Smooth muscle cell (in vitro differentiated cells): ENCODE results near the gene TNPO1. TPM values are rescaled to one million over a fixed set of nuclear protein-coding genes. Genes with fewer than 3 reads are reported as not detected.

Source experiments
- DNase-seq: peaks from one replicate; lab custom pipeline; 2025; ENCODE audit not compliant: unreplicated experiment; lab: John Stamatoyannopoulos, UW
- H2AFZ ChIP-seq: fragments of 200-600 bp; sonication (generic); 2 replicates; pipeline ENCODE4 v1.6.0; 2016; ENCODE audit warnings: antibody characterized with exemption, low read depth, mild to moderate bottlenecking
- H3F3A ChIP-seq: fragments of 200-600 bp; sonication (generic); 2 replicates; pipeline ENCODE4 v1.6.0; 2017; ENCODE audit warnings: antibody characterized with exemption, low read depth
- H3K27ac ChIP-seq: fragments of 200-600 bp; sonication (generic); 2 replicates; pipeline ENCODE4 v1.5.1; 2016; ENCODE audit warnings: low read depth, mild to moderate bottlenecking
- H3K27me3 ChIP-seq: fragments of 200-600 bp; sonication (generic); 2 replicates; pipeline ENCODE4 v1.6.1; 2016; ENCODE audit warnings: low read depth, mild to moderate bottlenecking
- H3K36me3 ChIP-seq: fragments of 200-600 bp; sonication (generic); 2 replicates; pipeline ENCODE4 v1.5.1; 2016; ENCODE audit warnings: low read depth
- H3K4me1 ChIP-seq: fragments of 200-600 bp; sonication (generic); 2 replicates; pipeline ENCODE4 v1.5.1; 2016; ENCODE audit warnings: low read depth
- H3K4me2 ChIP-seq: fragments of 200-600 bp; sonication (generic); 2 replicates; pipeline ENCODE4 v1.6.0; 2016; ENCODE audit warnings: mild to moderate bottlenecking
- H3K4me3 ChIP-seq: fragments of 200-600 bp; sonication (generic); 2 replicates; pipeline ENCODE4 v1.5.1; 2016; ENCODE audit warnings: mild to moderate bottlenecking
- H3K79me2 ChIP-seq: fragments of 200-600 bp; sonication (generic); 2 replicates; pipeline ENCODE4 v1.6.0; 2016; ENCODE audit warnings: low read depth, mild to moderate bottlenecking
- H3K9ac ChIP-seq: fragments of 200-600 bp; sonication (generic); 2 replicates; pipeline ENCODE4 v1.6.0; 2016; ENCODE audit warnings: low read depth
- H3K9me3 ChIP-seq: fragments of 200-600 bp; sonication (generic); replicated peaks from 2 replicates; pipeline ENCODE4 v1.5.1; 2016; ENCODE audit warnings: low read depth
- H4K20me1 ChIP-seq: fragments of 200-600 bp; sonication (generic); 2 replicates; pipeline ENCODE4 v1.6.0; 2016; ENCODE audit warnings: low read depth
- CTCF ChIP-seq: fragments of 200-600 bp; sonication (generic); IDR thresholded peaks from 2 replicates; pipeline ENCODE4 v1.5.1; 2017; ENCODE audit warnings: borderline replicate concordance, mild to moderate bottlenecking, antibody characterized with exemption; ENCODE audit not compliant: insufficient read depth, poor library complexity, severe bottlenecking
- WGBS: methylation state at CpG from one replicate; pipeline ENCODE4 v1.1.7; 2016; ENCODE audit warnings: low lambda C conversion rate; 5-methylcytosine and 5-hydroxymethylcytosine counted together
- polyA plus RNA-seq: library from polyadenylated mRNA; unstranded; fragments of >200 nt; fragmentation: Nextera tagmentation; extraction: Ambion mirVana; gene quantifications from 2 replicates; pipeline ENCODE4 v1.2.1, GENCODE V29; 2016
- total RNA-seq: library from RNA; depleted of rRNA; stranded (reverse); fragments of >200 nt; gene quantifications from 2 replicates; pipeline ENCODE4 v1.2.3, GENCODE V29; 2014

TNPO1 gene
- total and polyA plus RNA-seq, 2 experiments from 2014 or later = 62.7 to 182 TPM

GRCh38 chr5:72812488-72812887 lies 4.0 kb upstream of the TNPO1 start:
- H3K27me3 ChIP-seq = no peaks in the 10 kb centered on the region
- DNase-seq = no peak
- H3K9ac ChIP-seq = no peak overlapping the region
- TF ChIP-seq CTCF = no peak
- WGBS = 100% methylated on average over 1 of the region's 1 CpG
- H3F3A ChIP-seq = peaks cover 16% of the 10 kb centered on the region
- no peak overlapping the region for H3K4me3 ChIP-seq
- no peaks in the 10 kb centered on the region for H4K20me1 ChIP-seq
- H3K4me2 ChIP-seq = no peak overlapping the region
- H2AFZ ChIP-seq = no peak overlapping the region
- H3K79me2 ChIP-seq = peaks cover 3% of the 10 kb centered on the region
- H3K4me1 ChIP-seq = peaks cover 17% of the 10 kb centered on the region
- H3K36me3 ChIP-seq = no peaks in the 10 kb centered on the region
- no peaks in the 10 kb centered on the region for H3K9me3 ChIP-seq
- no peak overlapping the region for H3K27ac ChIP-seq

GRCh38 chr5:72814104-72814503 lies 2.4 kb upstream of the TNPO1 start:
- Histone ChIP-seq H3K4me2 (no peak overlapping the region), H3K36me3 (no peaks in the 10 kb centered on the region), H3K9me3 (no peaks in the 10 kb centered on the region), H3F3A (peaks cover 16% of the 10 kb centered on the region), H3K4me1 (peaks cover 30% of the 10 kb centered on the region), H4K20me1 (peaks cover 8% of the 10 kb centered on the region), H3K27me3 (no peaks in the 10 kb centered on the region), H3K4me3 (no peak overlapping the region), H3K9ac (no peak overlapping the region), H3K27ac (no peak overlapping the region), H2AFZ (no peak overlapping the region), H3K79me2 (peaks cover 19% of the 10 kb centered on the region)
- DNase-seq = no peak
- no peak for TF ChIP-seq CTCF

- Histone ChIP-seq H2AFZ (peak overlapping the region; percentile 20), H3K9me3 (no peaks in the 10 kb centered on the region), H3K27ac (peak overlapping the region; percentile 100), H4K20me1 (peaks cover 16% of the 10 kb centered on the region), H3K79me2 (peaks cover 27% of the 10 kb centered on the region), H3K27me3 (no peaks in the 10 kb centered on the region), H3K36me3 (no peaks in the 10 kb centered on the region), H3F3A (peaks cover 16% of the 10 kb centered on the region), H3K4me1 (peaks cover 36% of the 10 kb centered on the region), H3K4me2 (peak overlapping the region; percentile 92), H3K4me3 (no peak overlapping the region), H3K9ac (no peak overlapping the region)
- TF ChIP-seq CTCF = no peak
- no peak for DNase-seq
- 81% methylated on average over 1 of the region's 1 CpG for WGBS
These were observed 1.6 kb upstream of the TNPO1 start for GRCh38 chr5:72814864-72815263.

- H3K36me3 ChIP-seq = no peaks in the 10 kb centered on the region
- no peaks in the 10 kb centered on the region for H3K9me3 ChIP-seq
- TF ChIP-seq CTCF = no peak
- H3K4me2 ChIP-seq = peak overlapping the region; percentile 92
- 24% methylated on average over 14 of the region's 14 CpGs for WGBS
- H3K27me3 ChIP-seq = no peaks in the 10 kb centered on the region
- DNase-seq = no peak
- peaks cover 23% of the 10 kb centered on the region for H4K20me1 ChIP-seq
- peak overlapping the region; percentile 97 for H2AFZ ChIP-seq
- H3K79me2 ChIP-seq = peaks cover 35% of the 10 kb centered on the region
- H3K4me3 ChIP-seq = peak overlapping the region; percentile 86
- peak overlapping the region; percentile 100 for H3K9ac ChIP-seq
- peak overlapping the region; percentile 100 for H3K27ac ChIP-seq
- peaks cover 36% of the 10 kb centered on the region for H3K4me1 ChIP-seq
- H3F3A ChIP-seq = peaks cover 16% of the 10 kb centered on the region
These were observed 729 bp upstream of the TNPO1 start for GRCh38 chr5:72815580-72816283.
